Measurements from ENCODE around the gene CD320.

The CD320 gene

DNA sequence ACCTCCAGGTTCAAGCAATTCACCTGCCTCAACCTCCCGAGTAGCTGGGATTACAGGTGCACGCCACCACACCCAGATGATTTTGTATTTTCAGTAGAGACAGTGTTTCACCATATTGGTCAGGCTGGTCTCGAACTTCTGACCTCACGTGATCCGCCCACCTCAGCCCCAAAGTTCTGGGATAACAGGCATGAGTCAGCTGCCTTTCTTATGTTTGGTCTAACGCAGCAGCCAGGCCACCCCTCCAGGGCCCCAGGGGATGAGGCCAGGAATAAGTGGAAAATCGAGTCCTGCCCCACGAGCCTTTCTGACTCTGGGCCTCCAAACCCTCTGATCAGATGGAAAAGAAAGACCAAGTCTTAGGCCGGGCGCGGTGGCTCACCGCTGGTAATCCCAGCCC lies 54.5 kb downstream of the CD320 start:
- ATAC-seq = no peak

DNA sequence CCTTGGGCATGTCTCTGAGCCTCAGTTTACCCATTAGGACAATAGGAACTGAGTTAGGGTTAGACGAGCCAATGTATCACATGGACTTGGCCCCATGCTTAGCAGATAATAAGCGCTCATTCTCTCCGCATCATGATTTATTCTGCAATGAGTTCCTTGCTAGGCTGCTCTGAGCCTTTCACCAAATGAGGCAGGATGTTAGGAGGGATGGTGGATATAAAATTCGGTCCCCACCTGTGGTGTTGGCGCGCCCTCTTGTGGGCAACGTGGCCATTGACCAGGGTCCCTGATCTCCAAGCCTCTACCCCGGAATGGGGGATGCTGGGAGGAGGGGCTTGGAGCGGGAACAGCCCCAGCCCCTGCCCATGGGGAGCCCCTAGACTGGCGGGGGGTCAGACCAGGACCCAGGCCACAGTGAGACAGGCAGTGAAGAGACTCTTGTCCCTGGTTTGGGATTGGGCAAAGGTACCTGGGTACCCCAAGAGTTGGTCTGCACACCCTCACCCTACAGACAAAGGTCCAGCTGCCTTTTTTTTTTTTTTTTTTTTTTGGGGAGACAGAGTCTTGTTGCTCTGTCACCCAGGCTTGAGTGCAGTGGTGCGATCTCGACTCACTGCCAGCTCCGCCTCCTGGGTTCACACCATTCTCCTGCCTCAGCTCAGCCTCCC lies 55.1 kb downstream of the CD320 start:
- DNase-seq = peak; percentile 85

More for the DNA sequence above, 54.5 kb downstream of the CD320 start:
- DNase-seq = no peak

More for the DNA sequence above, 55.1 kb downstream of the CD320 start:
- peak; percentile 69 for ATAC-seq

All from stimulated activated naive CD8-positive, alpha-beta T cell treated with anti-CD3 and anti-CD28 coated beads, Interleukin-15, Interleukin-2, amounts not matched to agents 100 U/mL and 50 U/mL, for 24 hours (primary cell).